DMS79 (cell line): ENCODE data around the gene MLNR.

ENCODE experiments used
- DNase-seq: peaks from one replicate; lab custom pipeline; 2025; lab: John Stamatoyannopoulos, UW

The MLNR gene

GRCh38 chr13:49226613-49227012, 6.5 kb downstream of the MLNR start:
- peak; percentile 33 for DNase-seq

- DNase-seq, result no peak
Measured at GRCh38 chr13:49234741-49235140, 14.6 kb downstream of the MLNR start.

GRCh38 chr13:49235856-49236431, 15.8 kb downstream of the MLNR start:
- no peak for DNase-seq

- DNase-seq, result no peak
Measured at GRCh38 chr13:49238621-49239020, 18.5 kb downstream of the MLNR start.

- no peak for DNase-seq
Measured at GRCh38 chr13:49240017-49240416, 19.9 kb downstream of the MLNR start.

GRCh38 chr13:49241296-49241695, 21.2 kb downstream of the MLNR start:
- DNase-seq, result no peak

GRCh38 chr13:49245101-49245500, 25.0 kb downstream of the MLNR start:
- DNase-seq, result no peak

GRCh38 chr13:49246850-49247642, 26.9 kb downstream of the MLNR start:
- no peak for DNase-seq

- peak; percentile 71 for DNase-seq
Measured at GRCh38 chr13:49247643-49248621, 27.8 kb downstream of the MLNR start, which contains the start of gene CDADC1. TSS of gene CDADC1 (plus strand) at chr13:49247925. CDS start at chr13:49248038, 113 bp downstream.

- DNase-seq, result no peak
Measured at GRCh38 chr13:49248622-49249002, 28.5 kb downstream of the MLNR start.

GRCh38 chr13:49251326-49251725, 31.2 kb downstream of the MLNR start:
- no peak for DNase-seq

GRCh38 chr13:49253310-49253709, 33.2 kb downstream of the MLNR start:
- DNase-seq, result no peak

GRCh38 chr13:49254007-49254406, 33.9 kb downstream of the MLNR start:
- no peak for DNase-seq

GRCh38 chr13:49256841-49257240, 36.7 kb downstream of the MLNR start:
- no peak for DNase-seq

GRCh38 chr13:49258089-49258796, 38.1 kb downstream of the MLNR start:
- DNase-seq, result no peak

- DNase-seq, result no peak
Measured at GRCh38 chr13:49259586-49259985, 39.4 kb downstream of the MLNR start.

GRCh38 chr13:49262634-49263033, 42.5 kb downstream of the MLNR start:
- no peak for DNase-seq

- DNase-seq, result no peak
Measured at GRCh38 chr13:49265822-49266221, 45.7 kb downstream of the MLNR start.

GRCh38 chr13:49271264-49271663, 51.1 kb downstream of the MLNR start:
- DNase-seq, result no peak
